T-helper 2 cell treated with Interferon-gamma antibody and Interleukin-4, amounts not matched to agents 5 μg/mL and 100 μg/mL, for 36 hours (primary cell): ENCODE results near the gene EGR1.
"Not testable (repeated sequence)": the region's sequence is repeated elsewhere in the genome, so short reads cannot be mapped to it uniquely, and the experiment has no call there.

ENCODE experiments used
- DNase-seq: peaks from one replicate; pipeline ENCODE4 v3.0.0; 2021; ENCODE audit warnings: low spot score
- H3K27ac Mint-ChIP-seq: one replicate; pipeline ENCODE4 v1.8.0; 2021; ENCODE audit warnings: mild to moderate bottlenecking, mixed read lengths
- H3K27me3 Mint-ChIP-seq: one replicate; pipeline ENCODE4 v1.8.0; 2021; ENCODE audit warnings: low read depth, mixed read lengths
- H3K36me3 Mint-ChIP-seq: one replicate; pipeline ENCODE4 v1.8.0; 2021; ENCODE audit warnings: low read depth, mixed read lengths
- H3K4me1 Mint-ChIP-seq: one replicate; pipeline ENCODE4 v1.8.0; 2021; ENCODE audit warnings: low read depth, mixed read lengths
- H3K4me3 Mint-ChIP-seq: one replicate; pipeline ENCODE4 v1.8.0; 2022; ENCODE audit warnings: mild to moderate bottlenecking, moderate library complexity, mixed read lengths
- H3K9me3 Mint-ChIP-seq: one replicate; pipeline ENCODE4 v1.8.0; 2021; ENCODE audit warnings: mixed read lengths

Gene EGR1

GRCh38 chr5:138469540-138470321 lies 4.5 kb downstream of the EGR1 start:
- peaks cover 18% of the 10 kb centered on the region for H3K27me3 Mint-ChIP-seq
- peaks cover 10% of the 10 kb centered on the region for H3K36me3 Mint-ChIP-seq
- no peaks in the 10 kb centered on the region for H3K9me3 Mint-ChIP-seq
- H3K4me3 Mint-ChIP-seq: no peak overlapping the region
- H3K27ac Mint-ChIP-seq: no peak overlapping the region
- peaks cover 11% of the 10 kb centered on the region for H3K4me1 Mint-ChIP-seq
- no peak for DNase-seq

DNA sequence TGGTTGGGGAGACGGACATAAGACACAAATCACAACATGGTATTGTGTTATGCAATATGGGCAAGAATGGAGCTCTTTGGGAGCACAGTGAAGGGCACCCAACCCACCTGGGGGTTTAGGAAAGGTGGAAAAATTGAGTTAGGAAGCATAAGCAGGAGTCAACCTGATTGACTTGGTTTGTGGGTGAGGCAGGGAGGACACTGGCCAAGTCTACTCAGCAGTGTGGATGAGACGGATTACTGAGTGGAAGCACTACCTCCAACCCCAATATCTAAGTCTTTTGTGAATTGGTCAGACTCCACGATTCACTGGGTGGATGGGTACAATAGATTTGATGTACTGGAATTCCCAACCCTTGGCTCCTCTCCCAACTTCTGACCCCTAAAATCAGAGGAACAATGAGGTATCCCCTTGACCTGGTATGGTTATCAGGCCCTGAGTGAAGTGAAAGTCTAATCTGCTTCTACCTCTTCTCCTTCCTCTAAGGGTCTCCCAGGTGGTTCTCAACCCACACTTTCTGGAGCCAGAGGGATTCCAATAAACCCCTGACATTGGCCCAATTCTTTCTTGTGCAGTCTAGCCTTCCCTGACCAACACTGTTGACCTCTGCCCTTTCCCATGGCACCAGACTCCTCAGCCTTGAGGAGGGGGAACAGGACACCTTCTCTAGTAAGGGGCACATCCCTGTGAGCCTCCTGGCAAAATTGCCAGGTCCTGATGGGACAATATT lies 5.2 kb downstream of the EGR1 start:
- H3K4me3 Mint-ChIP-seq: no peak overlapping the region
- H3K9me3 Mint-ChIP-seq: no peaks in the 10 kb centered on the region
- peaks cover 24% of the 10 kb centered on the region for H3K27me3 Mint-ChIP-seq
- peaks cover 11% of the 10 kb centered on the region for H3K4me1 Mint-ChIP-seq
- no peak for DNase-seq
- H3K36me3 Mint-ChIP-seq: peaks cover 10% of the 10 kb centered on the region
- H3K27ac Mint-ChIP-seq: no peak overlapping the region

DNA sequence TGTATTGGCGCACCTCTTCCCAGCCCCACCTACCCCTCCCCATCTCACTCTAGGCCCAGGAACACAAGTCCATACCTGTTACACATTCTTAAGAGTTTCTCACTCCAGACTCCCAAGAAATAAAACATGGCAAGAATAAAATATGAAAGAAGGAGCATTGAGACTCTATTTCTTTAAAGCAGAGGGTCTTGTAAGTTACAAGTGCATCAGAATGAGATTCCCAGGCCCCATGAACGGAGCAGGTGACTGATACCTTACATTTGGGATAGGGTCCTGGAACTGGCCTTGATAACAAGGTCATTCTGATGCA lies 5.7 kb downstream of the EGR1 start:
- peaks cover 11% of the 10 kb centered on the region for H3K4me1 Mint-ChIP-seq
- no peaks in the 10 kb centered on the region for H3K9me3 Mint-ChIP-seq
- peaks cover 24% of the 10 kb centered on the region for H3K27me3 Mint-ChIP-seq
- no peak overlapping the region for H3K4me3 Mint-ChIP-seq
- H3K36me3 Mint-ChIP-seq: peaks cover 10% of the 10 kb centered on the region
- no peak for DNase-seq
- no peak overlapping the region for H3K27ac Mint-ChIP-seq

GRCh38 chr5:138472353-138472752 lies 7.1 kb downstream of the EGR1 start:
- no peak overlapping the region for H3K4me3 Mint-ChIP-seq
- peaks cover 16% of the 10 kb centered on the region for H3K27me3 Mint-ChIP-seq
- H3K9me3 Mint-ChIP-seq: no peaks in the 10 kb centered on the region
- no peak overlapping the region for H3K27ac Mint-ChIP-seq
- peaks cover 5% of the 10 kb centered on the region for H3K4me1 Mint-ChIP-seq
- no peak for DNase-seq
- H3K36me3 Mint-ChIP-seq: peaks cover 5% of the 10 kb centered on the region

- DNase-seq, H3K27me3 Mint-ChIP-seq, H3K27ac Mint-ChIP-seq, H3K36me3 Mint-ChIP-seq, H3K4me1 Mint-ChIP-seq, H3K9me3 Mint-ChIP-seq, H3K4me3 Mint-ChIP-seq: not testable (repeated sequence)
Measured at GRCh38 chr5:138473151-138473550, 7.9 kb downstream of the EGR1 start.

DNA sequence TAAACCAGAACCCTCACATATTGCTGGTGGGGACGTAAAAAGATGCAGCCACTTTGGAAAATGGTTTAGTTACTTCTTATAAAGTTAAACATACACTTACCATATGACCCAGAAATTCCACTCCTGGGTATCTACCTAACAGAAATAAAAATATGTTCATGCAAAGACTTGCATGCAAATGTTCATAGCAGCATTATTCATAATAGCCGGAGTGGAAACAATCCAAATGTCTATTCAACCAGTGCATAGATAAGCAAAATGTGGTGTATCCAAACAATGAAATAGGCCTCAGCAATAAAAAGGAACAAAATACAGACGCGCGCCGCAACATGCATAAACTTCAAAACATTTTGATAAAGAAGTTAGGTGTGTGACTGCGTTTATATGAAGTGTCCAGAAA lies 11.6 kb downstream of the EGR1 start:
- Mint-ChIP-seq H3K9me3 (no peaks in the 10 kb centered on the region), H3K27ac (no peak overlapping the region), H3K36me3 (no peaks in the 10 kb centered on the region), H3K27me3 (peaks cover 9% of the 10 kb centered on the region), H3K4me1 (no peaks in the 10 kb centered on the region), H3K4me3 (no peak overlapping the region)
- no peak for DNase-seq

DNA sequence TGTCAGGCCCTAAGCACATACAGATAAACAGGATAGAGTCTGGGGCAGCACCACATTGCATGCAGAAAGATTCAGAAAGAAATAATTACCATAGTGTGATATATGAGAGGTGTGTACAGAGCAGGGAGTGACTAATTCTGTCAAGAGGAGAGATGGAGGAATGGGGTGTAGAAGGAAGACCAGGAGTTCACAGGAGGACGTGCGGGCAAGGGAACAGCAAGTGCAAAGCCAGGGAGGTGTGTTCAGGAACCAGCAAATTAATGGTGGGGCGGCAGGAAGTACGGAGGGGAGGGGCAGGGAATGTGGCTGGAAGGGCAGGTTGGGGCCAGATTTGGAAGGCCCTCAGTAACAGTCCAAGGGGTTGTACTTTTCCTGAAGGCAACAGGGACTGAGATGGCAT lies 17.4 kb downstream of the EGR1 start:
- Mint-ChIP-seq H3K4me3 (no peak overlapping the region), H3K4me1 (no peaks in the 10 kb centered on the region), H3K27me3 (peaks cover 12% of the 10 kb centered on the region), H3K27ac (no peak overlapping the region), H3K36me3 (no peaks in the 10 kb centered on the region), H3K9me3 (no peaks in the 10 kb centered on the region)
- DNase-seq: no peak

DNA sequence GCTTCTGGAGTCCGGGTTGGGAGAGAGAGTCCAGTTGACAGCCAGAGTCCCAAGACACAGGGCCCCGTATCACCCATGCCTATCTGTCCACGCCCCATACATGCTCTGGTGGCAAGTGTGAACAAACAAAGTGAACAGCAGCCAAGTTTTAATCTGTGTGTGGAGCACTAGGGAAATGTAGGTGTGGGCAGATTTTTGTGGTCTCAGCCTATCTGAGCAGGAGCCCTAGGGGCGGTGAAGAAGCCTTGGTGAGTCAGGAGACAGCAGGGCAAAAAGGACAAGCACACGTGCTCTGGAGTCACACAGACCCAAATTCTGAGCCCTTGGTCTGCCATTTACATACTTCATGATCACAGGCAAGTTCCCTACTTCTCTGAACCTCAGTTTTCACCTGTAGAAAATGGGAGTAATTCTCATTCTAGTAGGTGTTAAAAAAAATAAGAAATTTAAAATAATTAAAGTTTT lies 23.2 kb downstream of the EGR1 start:
- no peaks in the 10 kb centered on the region for H3K9me3 Mint-ChIP-seq

GRCh38 chr5:138489683-138490061 lies 24.4 kb downstream of the EGR1 start:
- DNase-seq: no peak
- no peak overlapping the region for H3K4me3 Mint-ChIP-seq
- peaks cover 5% of the 10 kb centered on the region for H3K4me1 Mint-ChIP-seq
- no peaks in the 10 kb centered on the region for H3K36me3 Mint-ChIP-seq
- no peaks in the 10 kb centered on the region for H3K9me3 Mint-ChIP-seq
- H3K27me3 Mint-ChIP-seq: peaks cover 39% of the 10 kb centered on the region
- no peak overlapping the region for H3K27ac Mint-ChIP-seq

More for the DNA sequence above, 23.2 kb downstream of the EGR1 start:
- no peak overlapping the region for H3K27ac Mint-ChIP-seq
- peaks cover 5% of the 10 kb centered on the region for H3K4me1 Mint-ChIP-seq
- H3K27me3 Mint-ChIP-seq: peaks cover 41% of the 10 kb centered on the region
- DNase-seq: no peak
- no peak overlapping the region for H3K4me3 Mint-ChIP-seq
- H3K36me3 Mint-ChIP-seq: no peaks in the 10 kb centered on the region

DNA sequence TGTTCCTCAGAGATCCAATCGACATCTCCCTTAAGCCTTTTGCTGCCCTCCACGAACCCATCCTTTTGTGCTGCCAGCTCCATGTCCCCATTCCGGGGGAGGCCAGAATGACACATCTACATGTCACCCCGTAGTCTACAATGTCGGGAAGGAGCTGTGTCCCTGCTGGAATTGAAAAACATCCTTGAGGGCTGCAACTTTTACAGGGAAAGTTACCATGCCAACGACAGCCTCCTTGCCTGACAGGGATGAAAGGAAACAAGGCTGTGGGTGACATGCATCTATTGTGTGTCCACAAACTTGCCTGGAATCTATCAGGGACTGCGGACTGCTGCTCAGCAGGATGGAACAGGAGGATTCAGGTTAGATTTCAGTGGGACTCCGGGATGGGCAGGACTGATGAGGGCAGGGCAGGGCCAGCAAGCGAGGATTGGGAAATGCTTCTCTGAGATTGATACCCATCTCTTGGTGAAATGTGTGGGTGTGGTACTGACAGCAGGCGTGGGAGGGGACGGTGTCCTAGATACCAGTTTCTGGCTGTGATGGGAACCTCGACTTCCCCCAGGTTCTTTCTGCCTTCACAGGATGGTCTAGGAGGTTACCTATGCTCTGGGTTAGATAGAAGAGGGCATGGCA lies 25.5 kb downstream of the EGR1 start:
- Mint-ChIP-seq H3K27me3 (peaks cover 37% of the 10 kb centered on the region), H3K4me1 (peaks cover 5% of the 10 kb centered on the region), H3K9me3 (no peaks in the 10 kb centered on the region), H3K36me3 (no peaks in the 10 kb centered on the region), H3K27ac (no peak overlapping the region), H3K4me3 (peak overlapping the region; percentile 41)
- DNase-seq: no peak

GRCh38 chr5:138491284-138491648 lies 26.0 kb downstream of the EGR1 start:
- no peak for DNase-seq
- Mint-ChIP-seq H3K36me3 (no peaks in the 10 kb centered on the region), H3K4me3 (peak overlapping the region; percentile 41), H3K27ac (no peak overlapping the region), H3K9me3 (no peaks in the 10 kb centered on the region), H3K4me1 (peaks cover 5% of the 10 kb centered on the region), H3K27me3 (peaks cover 37% of the 10 kb centered on the region)

- Mint-ChIP-seq H3K36me3 (no peaks in the 10 kb centered on the region), H3K4me1 (peaks cover 5% of the 10 kb centered on the region), H3K9me3 (no peaks in the 10 kb centered on the region), H3K27ac (peak overlapping the region; percentile 80), H3K27me3 (peaks cover 34% of the 10 kb centered on the region), H3K4me3 (peak overlapping the region; percentile 91)
- peak; percentile 83 for DNase-seq
Measured at GRCh38 chr5:138491669-138492559, 26.6 kb downstream of the EGR1 start.

DNA sequence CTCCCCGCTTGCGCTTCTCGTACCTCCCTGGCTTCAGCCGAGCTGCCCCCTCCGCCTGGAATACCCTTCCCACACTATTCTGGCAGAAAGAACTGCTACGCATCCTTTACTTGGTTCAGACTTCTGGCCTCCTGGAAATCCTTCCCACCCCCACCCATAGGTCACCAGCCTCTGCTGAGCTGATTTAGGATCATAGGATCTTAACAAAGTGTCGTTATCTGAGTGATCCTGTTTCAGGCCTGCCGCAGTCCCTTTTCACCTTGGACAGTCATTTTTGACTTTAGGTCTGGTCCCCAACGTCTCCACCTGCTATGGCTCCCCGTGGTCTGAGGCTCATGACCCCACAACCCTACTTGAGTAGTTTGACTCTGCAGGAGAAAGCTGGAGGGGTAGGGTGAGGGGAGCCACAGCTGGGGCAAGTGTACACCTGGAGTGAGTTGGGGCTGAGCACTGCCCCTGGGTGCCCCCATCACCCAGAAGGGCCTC lies 27.3 kb downstream of the EGR1 start:
- peaks cover 34% of the 10 kb centered on the region for H3K27me3 Mint-ChIP-seq
- H3K9me3 Mint-ChIP-seq: no peaks in the 10 kb centered on the region
- H3K36me3 Mint-ChIP-seq: no peaks in the 10 kb centered on the region
- peaks cover 5% of the 10 kb centered on the region for H3K4me1 Mint-ChIP-seq
- peak overlapping the region; percentile 91 for H3K4me3 Mint-ChIP-seq
- H3K27ac Mint-ChIP-seq: peak overlapping the region; percentile 80
- DNase-seq: no peak
